HepG2 (cell line): Measurements from ENCODE around the gene HNRNPUL1. TPM values are rescaled to one million over a fixed set of nuclear protein-coding genes. Genes with fewer than 3 reads are reported as not detected.

Experiments used
- AGO2 ChIP-seq: fragments of 200-400 bp; formaldehyde crosslinking; optimal IDR thresholded peaks from 2 replicates; pipeline ENCODE3; 2017; ENCODE audit warnings: mild to moderate bottlenecking, low read depth, low read length, moderate library complexity
- AKAP8 ChIP-seq: sonication (generic); formaldehyde crosslinking; IDR thresholded peaks from 2 replicates; pipeline ENCODE4 v1.5.1; 2020; ENCODE audit warnings: mild to moderate bottlenecking, missing genetic modification reagents
- CCAR2 ChIP-seq: fragments of 200-400 bp; formaldehyde crosslinking; optimal IDR thresholded peaks from 2 replicates; pipeline ENCODE3; 2018; ENCODE audit warnings: low read depth, mild to moderate bottlenecking, low read length, moderate library complexity
- HDAC6 ChIP-seq: fragments of 200-600 bp; sonication (generic); IDR thresholded peaks from 2 replicates; pipeline ENCODE4 v1.7.0; 2017; ENCODE audit warnings: mild to moderate bottlenecking, antibody characterized with exemption, low read length, low read depth
- HMGXB3 ChIP-seq: sonication (generic); formaldehyde crosslinking; IDR thresholded peaks from 2 replicates; pipeline ENCODE4 v1.4.0; 2020; ENCODE audit warnings: missing genetic modification reagents, borderline replicate concordance
- ISL2 ChIP-seq: sonication (generic); formaldehyde crosslinking; IDR thresholded peaks from 2 replicates; pipeline ENCODE4 v1.5.0; 2020; ENCODE audit warnings: missing genetic modification reagents
- MED13 ChIP-seq: sonication (generic); formaldehyde crosslinking; IDR thresholded peaks from 2 replicates; pipeline ENCODE4 v1.5.0; 2020; ENCODE audit warnings: missing genetic modification reagents
- NCOA1 ChIP-seq: sonication (generic); formaldehyde crosslinking; IDR thresholded peaks from 2 replicates; pipeline ENCODE4 v1.9.0; 2021; ENCODE audit warnings: missing genetic modification reagents
- NFE2L2 ChIP-seq: fragments of 150-350 bp; IDR thresholded peaks from 2 replicates; pipeline ENCODE4 v1.6.1; 2014; ENCODE audit warnings: low read length
- PLSCR1 ChIP-seq: sonication (generic); formaldehyde crosslinking; IDR thresholded peaks from 2 replicates; pipeline ENCODE4 v1.5.0; 2020; ENCODE audit warnings: missing genetic modification reagents, mild to moderate bottlenecking, borderline replicate concordance
- RBM22 ChIP-seq: fragments of 200-400 bp; formaldehyde crosslinking; optimal IDR thresholded peaks from 2 replicates; pipeline ENCODE3; 2017; ENCODE audit warnings: mild to moderate bottlenecking, low read length, moderate library complexity
- SAP130 ChIP-seq: IDR thresholded peaks from 2 replicates; pipeline ENCODE4 v1.6.1; 2016; ENCODE audit warnings: low read depth
- SRY ChIP-seq: sonication (generic); formaldehyde crosslinking; IDR thresholded peaks from 2 replicates; pipeline ENCODE4 v1.8.0; 2022; ENCODE audit warnings: mild to moderate bottlenecking, missing genetic modification reagents
- TGIF2 ChIP-seq: IDR thresholded peaks from 2 replicates; pipeline ENCODE4 v1.6.1; 2016; ENCODE audit warnings: control low read depth, missing compliant biosample characterization
- YEATS2 ChIP-seq: sonication (generic); formaldehyde crosslinking; IDR thresholded peaks from 2 replicates; pipeline ENCODE4 v1.4.0; 2020; ENCODE audit warnings: missing genetic modification reagents, borderline replicate concordance
- ZBTB2 ChIP-seq: sonication (generic); formaldehyde crosslinking; IDR thresholded peaks from 2 replicates; pipeline ENCODE4 v1.8.0; 2022; ENCODE audit warnings: low read depth, missing genetic modification reagents
- ZFP36L1 ChIP-seq: sonication (generic); formaldehyde crosslinking; IDR thresholded peaks from 2 replicates; pipeline ENCODE4 v1.8.0; 2022; ENCODE audit warnings: mild to moderate bottlenecking, missing genetic modification reagents, moderate library complexity
- ZFY ChIP-seq: sonication (generic); formaldehyde crosslinking; IDR thresholded peaks from 2 replicates; pipeline ENCODE4 v1.4.0; 2020; ENCODE audit warnings: missing genetic modification reagents
- ZKSCAN8 ChIP-seq: IDR thresholded peaks from 2 replicates; pipeline ENCODE4 v1.6.1; 2016; ENCODE audit warnings: borderline replicate concordance, missing genetic modification reagents, missing compliant biosample characterization
- ZNF549 ChIP-seq: sonication (generic); formaldehyde crosslinking; IDR thresholded peaks from 2 replicates; pipeline ENCODE4 v1.5.0; 2020; ENCODE audit warnings: missing genetic modification reagents
- ZNF556 ChIP-seq: sonication (generic); formaldehyde crosslinking; IDR thresholded peaks from 2 replicates; pipeline ENCODE4 v1.4.0; 2020; ENCODE audit warnings: mild to moderate bottlenecking, missing genetic modification reagents, borderline replicate concordance
- ZNF740 ChIP-seq: sonication (generic); formaldehyde crosslinking; IDR thresholded peaks from 2 replicates; pipeline ENCODE4 v1.4.0; 2020; ENCODE audit warnings: missing genetic modification reagents
- ZNF777 ChIP-seq: sonication (generic); formaldehyde crosslinking; IDR thresholded peaks from 2 replicates; pipeline ENCODE4 v1.4.0; 2020; ENCODE audit warnings: missing genetic modification reagents
- ZNF790 ChIP-seq: sonication (generic); formaldehyde crosslinking; IDR thresholded peaks from 2 replicates; pipeline ENCODE4 v1.8.0; 2022; ENCODE audit warnings: missing genetic modification reagents, mild to moderate bottlenecking, borderline replicate concordance
- ZNF839 ChIP-seq: sonication (generic); formaldehyde crosslinking; IDR thresholded peaks from 2 replicates; pipeline ENCODE4 v1.4.0; 2020; ENCODE audit warnings: missing genetic modification reagents, mild to moderate bottlenecking, borderline replicate concordance
- polyA plus RNA-seq, 8 experiments: library from polyadenylated mRNA; depleted of rRNA in 3 of 8; stranded (reverse) in 7 of 8; unstranded in 1 of 8; fragments of >200 nt; fragmentation: Illumina TruSeq in 4 of 8; extraction: Trizol in 4 of 8; gene quantifications; 2 replicates each; pipeline versions ENCODE4 v1.2.1 to v1.2.3, GENCODE V29; 2011 to 2016; ENCODE audit warnings: low read depth in 4 of 8, missing spikeins in 1 of 8, mixed read lengths in 1 of 8; ENCODE audit not compliant: insufficient read depth in 1 of 8
- total RNA-seq, 5 experiments: library from RNA; depleted of rRNA; stranded (reverse); fragments of >200 nt; fragmentation: Illumina TruSeq; extraction: Trizol; gene quantifications; 2 replicates each; pipeline ENCODE4 v1.2.3, GENCODE V29; 2016; ENCODE audit warnings: low read depth in 1 of 5

The HNRNPUL1 gene
- total and polyA plus RNA-seq, 2 of the 13 experiments (the other 11 are each of a cell fraction or from before 2014, with no cell fraction given): 30.9 to 81.7 TPM

GRCh38 chr19:41263042-41263849 is 926 bp upstream of the HNRNPUL1 start (continued):
- peak; percentile 98 for TF ChIP-seq HMGXB3 (CRISPR knock-in tag)
- TF ChIP-seq ZBTB2: no peak
- no peak for TF ChIP-seq NFE2L2
- no peak for TF ChIP-seq ZFY (CRISPR knock-in tag)
- 0 out of 2 replicates have a peak, but pooled peaks have one; percentile 25 for TF ChIP-seq ZNF777
- 0 out of 2 replicates have a peak, but pooled peaks have one; percentile 3 for TF ChIP-seq YEATS2 (CRISPR knock-in tag)
- TF ChIP-seq AKAP8 (CRISPR knock-in tag): no peak
- no peak for TF ChIP-seq NCOA1
- TF ChIP-seq TGIF2 (CRISPR knock-in tag): no peak; the same call in 1 of the 2 replicates
- no peak for TF ChIP-seq HDAC6
- TF ChIP-seq PLSCR1 (CRISPR knock-in tag): no peak
- no peak for TF ChIP-seq ZNF839
- peak; percentile 34; the same call in 1 of the 2 replicates for TF ChIP-seq ZKSCAN8 (CRISPR knock-in tag)
- TF ChIP-seq SRY (CRISPR knock-in tag): no peak
- TF ChIP-seq RBM22: peak; percentile 67
- TF ChIP-seq ZNF549 (CRISPR knock-in tag): no peak
- peak; percentile 57; the same call in 1 of the 2 replicates for TF ChIP-seq SAP130 (CRISPR knock-in tag)
- TF ChIP-seq ISL2: no peak
- no peak for TF ChIP-seq ZNF740 (CRISPR knock-in tag)
- no peak for TF ChIP-seq ZNF556 (CRISPR knock-in tag)
- TF ChIP-seq MED13 (CRISPR knock-in tag): no peak
- TF ChIP-seq ZFP36L1: no peak; the same call in 1 of the 2 replicates
- TF ChIP-seq CCAR2: no peak
- TF ChIP-seq ZNF790 (CRISPR knock-in tag): no peak
- peak; percentile 17 for TF ChIP-seq AGO2
